Inferior parietal cortex (tissue), 1 donor: ENCODE results near the gene RASGRF2.
A peak's percentile ranks its signal among the peaks of the same experiment; 100 is the strongest.
"Not testable (repeated sequence)": the region's sequence is repeated elsewhere in the genome, so short reads cannot be mapped to it uniquely, and the experiment has no call there.

Source experiments
- DNase-seq: peaks from one replicate; pipeline ENCODE4 v3.0.0-alpha.2; 2016; ENCODE audit errors: extremely low spot score

The RASGRF2 gene

GRCh38 chr5:81238460-81238859 lies 278.3 kb downstream of the RASGRF2 start:
- no peak for DNase-seq

GRCh38 chr5:81239613-81240012 lies 279.4 kb downstream of the RASGRF2 start:
- DNase-seq: peak; percentile 43

GRCh38 chr5:81241001-81241400 lies 280.8 kb downstream of the RASGRF2 start:
- no peak for DNase-seq

- DNase-seq: no peak
Measured at GRCh38 chr5:81241961-81242648, 281.9 kb downstream of the RASGRF2 start.

- no peak for DNase-seq
Measured at GRCh38 chr5:81242906-81243436, 282.8 kb downstream of the RASGRF2 start.

GRCh38 chr5:81244451-81244850 lies 284.3 kb downstream of the RASGRF2 start:
- no peak for DNase-seq

- DNase-seq: no peak
Measured at GRCh38 chr5:81245871-81246235, 285.7 kb downstream of the RASGRF2 start.

GRCh38 chr5:81246697-81247096 lies 286.5 kb downstream of the RASGRF2 start:
- DNase-seq: no peak

- peak; percentile 59 for DNase-seq
Measured at GRCh38 chr5:81247441-81247972, 287.3 kb downstream of the RASGRF2 start.

GRCh38 chr5:81249240-81249639 lies 289.1 kb downstream of the RASGRF2 start:
- no peak for DNase-seq

GRCh38 chr5:81250004-81250403 lies 289.8 kb downstream of the RASGRF2 start:
- no peak for DNase-seq

- no peak for DNase-seq
Measured at GRCh38 chr5:81251922-81252321, 291.8 kb downstream of the RASGRF2 start.

GRCh38 chr5:81252904-81253303 lies 292.7 kb downstream of the RASGRF2 start:
- no peak for DNase-seq

- DNase-seq: no peak
Measured at GRCh38 chr5:81253875-81254274, 293.7 kb downstream of the RASGRF2 start.

GRCh38 chr5:81254886-81255559 lies 294.9 kb downstream of the RASGRF2 start:
- DNase-seq: no peak

- no peak for DNase-seq
Measured at GRCh38 chr5:81256766-81257165, 296.6 kb downstream of the RASGRF2 start.

GRCh38 chr5:81262796-81263195 lies 302.6 kb downstream of the RASGRF2 start:
- DNase-seq: not testable (repeated sequence)

- no peak for DNase-seq
Measured at GRCh38 chr5:81265101-81265500, 304.9 kb downstream of the RASGRF2 start.

GRCh38 chr5:81268521-81269196 lies 308.5 kb downstream of the RASGRF2 start:
- DNase-seq: peak; percentile 34

- DNase-seq: no peak
Measured at GRCh38 chr5:81269751-81270393, 309.7 kb downstream of the RASGRF2 start.

GRCh38 chr5:81270394-81271027 lies 310.3 kb downstream of the RASGRF2 start:
- not testable (repeated sequence) for DNase-seq
